SHP77 treated with DMSO at 0.1 percent for 48 hours (cell line): Measurements from ENCODE around the gene LMBR1.
"Not testable (repeated sequence)": the region's sequence is repeated elsewhere in the genome, so short reads cannot be mapped to it uniquely, and the experiment has no call there.

Source experiments
- DNase-seq: peaks from one replicate; lab custom pipeline; 2025; lab: John Stamatoyannopoulos, UW

Gene LMBR1

GRCh38 chr7:156892821-156893706, at the start of gene LMBR1:
TSS of gene LMBR1 (minus strand) at chr7:156893183. CDS start at chr7:156892993, 190 bp downstream.
- DNase-seq, result peak; percentile 83

- DNase-seq, result no peak
Observed at GRCh38 chr7:156942708-156943090, 49.7 kb upstream of the LMBR1 start.

- DNase-seq, result no peak
Observed at GRCh38 chr7:156941393-156942182, 48.6 kb upstream of the LMBR1 start.

- DNase-seq, result no peak
Observed at GRCh38 chr7:156940421-156941122, 47.6 kb upstream of the LMBR1 start.

GRCh38 chr7:156936766-156937165, 43.8 kb upstream of the LMBR1 start:
- DNase-seq, result not testable (repeated sequence)

GRCh38 chr7:156935250-156935649, 42.3 kb upstream of the LMBR1 start:
- no peak for DNase-seq

GRCh38 chr7:156932006-156932405, 39.0 kb upstream of the LMBR1 start:
- DNase-seq, result peak; percentile 15

GRCh38 chr7:156929789-156930539, 37.0 kb upstream of the LMBR1 start:
- no peak for DNase-seq

GRCh38 chr7:156928406-156928747, 35.4 kb upstream of the LMBR1 start:
- no peak for DNase-seq

GRCh38 chr7:156927571-156928405, 34.8 kb upstream of the LMBR1 start:
- peak; percentile 29 for DNase-seq

- DNase-seq, result not testable (repeated sequence)
Observed at GRCh38 chr7:156925821-156926220, 32.8 kb upstream of the LMBR1 start.

- DNase-seq, result not testable (repeated sequence)
Observed at GRCh38 chr7:156922304-156922703, 29.3 kb upstream of the LMBR1 start.

- not testable (repeated sequence) for DNase-seq
Observed at GRCh38 chr7:156920487-156921373, 27.7 kb upstream of the LMBR1 start.

GRCh38 chr7:156920076-156920475, 27.1 kb upstream of the LMBR1 start:
- no peak for DNase-seq

GRCh38 chr7:156919132-156919713, 26.2 kb upstream of the LMBR1 start:
- no peak for DNase-seq

- no peak for DNase-seq
Observed at GRCh38 chr7:156918635-156919034, 25.7 kb upstream of the LMBR1 start.

- DNase-seq, result not testable (repeated sequence)
Observed at GRCh38 chr7:156909574-156910252, 16.7 kb upstream of the LMBR1 start.

- no peak for DNase-seq
Observed at GRCh38 chr7:156907656-156908055, 14.7 kb upstream of the LMBR1 start.

- no peak for DNase-seq
Observed at GRCh38 chr7:156906200-156906649, 13.2 kb upstream of the LMBR1 start.
